ENCODE results near the gene NPW. TPM values are rescaled to one million over a fixed set of nuclear protein-coding genes. Genes with fewer than 3 reads are reported as not detected.

NPW gene
- total and polyA plus RNA-seq, 8 donors, result 0.55 to 12.4 (median 2.0) TPM; not detected in 4

GRCh38 chr16:2061526-2061925, 41.9 kb downstream of the NPW start:
- no peaks in the 10 kb centered on the region for H3K27me3 ChIP-seq
- no peak overlapping the region for H3K27ac ChIP-seq
- TF ChIP-seq CTCF (IDR thresholded peaks at IDR 0.05), result no peak
- no peak for TF ChIP-seq EP300 (IDR thresholded peaks at IDR 0.05)
- no peak for TF ChIP-seq POLR2A (IDR thresholded peaks at IDR 0.05)
- TF ChIP-seq POLR2AphosphoS5 (IDR thresholded peaks at IDR 0.05), result no peak
- no peaks in the 10 kb centered on the region for H3K4me1 ChIP-seq
- no peak overlapping the region for H3K4me3 ChIP-seq
- 93 to 97% (median 95%) methylated on average over 13 of the region's 13 CpGs; no CpG with 5 or more reads in 1 of the 5 donors for WGBS, 5 donors
- H3K36me3 ChIP-seq, result peaks cover 55 to 100% (median 96%) of the 10 kb centered on the region in 4 donors
- H3K9me3 ChIP-seq, result no peaks in the 10 kb centered on the region
- DNase-seq, result no peak
- intact Hi-C loops (cut with DNase I; ENCODE audit: low total_unique reads), result no loop called here

- intact Hi-C loops (cut with DNase I; ENCODE audit: low total_unique reads), result no loop called here
- H3K27me3 ChIP-seq, result no peaks in the 10 kb centered on the region
- no peak overlapping the region for H3K27ac ChIP-seq
- TF ChIP-seq EP300 (IDR thresholded peaks at IDR 0.05) (no peak), POLR2A (IDR thresholded peaks at IDR 0.05) (no peak), POLR2AphosphoS5 (IDR thresholded peaks at IDR 0.05) (no peak), CTCF (IDR thresholded peaks at IDR 0.05) (no peak)
- H3K9me3 ChIP-seq, result no peaks in the 10 kb centered on the region
- H3K4me3 ChIP-seq, result no peak overlapping the region
- peaks cover 53 to 100% (median 97%) of the 10 kb centered on the region in 4 donors for H3K36me3 ChIP-seq
- no peaks in the 10 kb centered on the region for H3K4me1 ChIP-seq
- DNase-seq, result no peak
- WGBS, 5 donors, result 74 to 98% (median 94%) methylated on average over 3 to 28 of the region's 28 CpGs
Measured at GRCh38 chr16:2062801-2063200, 43.2 kb downstream of the NPW start.

GRCh38 chr16:2063861-2064260, 44.3 kb downstream of the NPW start:
- intact Hi-C loops (cut with DNase I; ENCODE audit: low total_unique reads), result no loop called here
- 91 to 96% (median 94%) methylated on average over 9 to 25 of the region's 25 CpGs for WGBS, 5 donors
- Histone ChIP-seq H3K27me3 (no peaks in the 10 kb centered on the region), H3K4me1 (no peaks in the 10 kb centered on the region), H3K9me3 (no peaks in the 10 kb centered on the region), H3K36me3 (peaks cover 53 to 100% (median 98%) of the 10 kb centered on the region in 4 donors), H3K27ac (no peak overlapping the region), H3K4me3 (no peak overlapping the region)
- TF ChIP-seq POLR2A (IDR thresholded peaks at IDR 0.05) (no peak), EP300 (IDR thresholded peaks at IDR 0.05) (no peak), POLR2AphosphoS5 (IDR thresholded peaks at IDR 0.05) (no peak), CTCF (IDR thresholded peaks at IDR 0.05) (no peak)
- no peak for DNase-seq

- 93 to 96% (median 93%) methylated on average over 12 to 16 of the region's 16 CpGs for WGBS, 5 donors
- intact Hi-C loops (cut with DNase I; ENCODE audit: low total_unique reads), result no loop called here
- Histone ChIP-seq H3K36me3 (peaks cover 53 to 100% (median 99%) of the 10 kb centered on the region in 4 donors), H3K9me3 (no peaks in the 10 kb centered on the region), H3K4me3 (no peak overlapping the region), H3K27ac (no peak overlapping the region), H3K4me1 (no peaks in the 10 kb centered on the region), H3K27me3 (no peaks in the 10 kb centered on the region)
- DNase-seq, result no peak
- TF ChIP-seq CTCF (IDR thresholded peaks at IDR 0.05) (no peak), POLR2AphosphoS5 (IDR thresholded peaks at IDR 0.05) (no peak), EP300 (IDR thresholded peaks at IDR 0.05) (no peak), POLR2A (IDR thresholded peaks at IDR 0.05) (no peak)
Measured at GRCh38 chr16:2064368-2064945, 44.9 kb downstream of the NPW start.

All from stomach (tissue), 9 donors.